ENCODE measurements around the gene TOM1. TPM values are rescaled to one million over a fixed set of nuclear protein-coding genes. Genes with fewer than 3 reads are reported as not detected.

The TOM1 gene
- total and polyA plus RNA-seq, 4 donors, result 17.9 to 53.0 (median 50.5) TPM

DNA sequence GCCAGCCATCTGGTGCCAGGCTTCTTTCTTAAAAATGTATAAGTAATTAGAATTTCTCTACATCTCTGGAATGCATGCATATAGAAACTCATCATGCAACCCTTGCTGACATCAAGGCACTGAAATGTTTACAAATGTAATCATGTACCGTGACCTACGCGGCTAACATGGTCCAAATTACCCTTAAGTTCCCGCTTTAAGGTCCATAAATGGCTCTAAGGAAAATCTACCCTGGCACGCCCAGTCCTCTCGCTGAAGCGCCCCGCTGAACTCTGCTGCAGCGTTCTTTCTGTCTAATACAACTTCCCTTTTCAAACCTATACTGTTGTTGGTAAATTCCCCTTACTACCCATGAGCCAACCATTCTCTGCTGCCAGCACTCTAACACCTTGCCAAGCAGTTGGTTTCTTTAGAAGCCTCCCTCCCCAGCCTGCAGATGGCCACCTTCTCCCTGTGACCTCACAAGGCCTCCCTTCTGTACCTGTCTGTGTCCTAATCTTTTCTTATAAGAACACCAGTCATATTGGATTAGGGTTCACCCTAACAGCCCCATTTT is 67.7 kb downstream of the TOM1 start:
- Histone ChIP-seq H3K9ac (ENCODE audit: low read depth in 1 of 2, low read length in 2 of 2) (no peak overlapping the region), H3K4me3 (ENCODE audit: low read depth in 1 of 3, low read length in 3 of 3) (no peak overlapping the region), H3K9me3 (ENCODE audit: control insufficient read depth in 4 of 4, low read length in 3 of 4) (no peaks in the 10 kb centered on the region), H3K4me1 (ENCODE audit: control insufficient read depth in 4 of 4, insufficient read depth in 4 of 4, low read length in 3 of 4) (peaks cover 2 to 8% (median 4%) of the 10 kb centered on the region in 4 donors), H3K27ac (ENCODE audit: low read depth in 1 of 2, low read length in 2 of 2) (no peak overlapping the region), H3K27me3 (ENCODE audit: control insufficient read depth in 4 of 4, insufficient read depth in 4 of 4, low read length in 3 of 4) (no peaks in the 10 kb centered on the region), H3K36me3 (ENCODE audit: control insufficient read depth in 4 of 4, insufficient read depth in 3 of 4, low read depth in 1 of 4, low read length in 3 of 4) (no peaks in the 10 kb centered on the region)
- DNase-seq (ENCODE audit: low spot score), result no peak
- no peak for TF ChIP-seq CTCF (IDR thresholded peaks at IDR 0.05; ENCODE audit: low read depth, low read length, missing input control)
- no peak for TF ChIP-seq MAX (IDR thresholded peaks at IDR 0.05)
- TF ChIP-seq GABPA (IDR thresholded peaks at IDR 0.05 in 1 of 2, conservative IDR thresholded peaks at IDR 0.05 in 1 of 2), result no peak
- TF ChIP-seq EGR1 (IDR thresholded peaks at IDR 0.05; ENCODE audit: low read depth in 2 of 2), result no peak
- TF ChIP-seq NR2F2 (IDR thresholded peaks at IDR 0.05), result no peak
- no peak for TF ChIP-seq RAD21 (IDR thresholded peaks at IDR 0.05)
- no peak for TF ChIP-seq JUND (IDR thresholded peaks at IDR 0.05)
- TF ChIP-seq REST (IDR thresholded peaks at IDR 0.05), result no peak
- no peak for TF ChIP-seq SP1 (IDR thresholded peaks at IDR 0.05)
- no peak for TF ChIP-seq FOXA2 (IDR thresholded peaks at IDR 0.05)
- TF ChIP-seq YY1 (IDR thresholded peaks at IDR 0.05), result no peak
- no peak for TF ChIP-seq ZBTB33 (IDR thresholded peaks at IDR 0.05)
- 77% methylated on average over 9 of the region's 9 CpGs for WGBS

GRCh38 chr22:35368386-35368785 is 68.7 kb downstream of the TOM1 start:
- Histone ChIP-seq H3K36me3 (ENCODE audit: control insufficient read depth in 4 of 4, insufficient read depth in 3 of 4, low read depth in 1 of 4, low read length in 3 of 4) (no peaks in the 10 kb centered on the region), H3K9ac (ENCODE audit: low read depth in 1 of 2, low read length in 2 of 2) (no peak overlapping the region), H3K9me3 (ENCODE audit: control insufficient read depth in 4 of 4, low read length in 3 of 4) (no peaks in the 10 kb centered on the region), H3K4me3 (ENCODE audit: low read depth in 1 of 3, low read length in 3 of 3) (no peak overlapping the region), H3K27ac (ENCODE audit: low read depth in 1 of 2, low read length in 2 of 2) (no peak overlapping the region), H3K27me3 (ENCODE audit: control insufficient read depth in 4 of 4, insufficient read depth in 4 of 4, low read length in 3 of 4) (no peaks in the 10 kb centered on the region), H3K4me1 (ENCODE audit: control insufficient read depth in 4 of 4, insufficient read depth in 4 of 4, low read length in 3 of 4) (peaks cover 2 to 8% (median 4%) of the 10 kb centered on the region in 4 donors)
- WGBS, result 73% methylated on average over 6 of the region's 6 CpGs
- TF ChIP-seq TAF1 (conservative IDR thresholded peaks at IDR 0.05), result no peak
- TF ChIP-seq MAX (IDR thresholded peaks at IDR 0.05), result no peak
- no peak for TF ChIP-seq ZBTB33 (IDR thresholded peaks at IDR 0.05)
- no peak for TF ChIP-seq RXRA (IDR thresholded peaks at IDR 0.05)
- TF ChIP-seq YY1 (IDR thresholded peaks at IDR 0.05), result no peak
- no peak for TF ChIP-seq NR2F2 (IDR thresholded peaks at IDR 0.05)
- TF ChIP-seq FOXA2 (IDR thresholded peaks at IDR 0.05), result no peak
- TF ChIP-seq EGR1 (IDR thresholded peaks at IDR 0.05; ENCODE audit: low read depth in 2 of 2), result no peak
- TF ChIP-seq JUND (IDR thresholded peaks at IDR 0.05), result no peak
- TF ChIP-seq GABPA (IDR thresholded peaks at IDR 0.05 in 1 of 2, conservative IDR thresholded peaks at IDR 0.05 in 1 of 2), result no peak
- TF ChIP-seq HNF4G (IDR thresholded peaks at IDR 0.05), result no peak
- no peak for TF ChIP-seq REST (IDR thresholded peaks at IDR 0.05)
- TF ChIP-seq RAD21 (IDR thresholded peaks at IDR 0.05), result no peak
- TF ChIP-seq HNF4A (conservative IDR thresholded peaks at IDR 0.05), result no peak
- no peak for DNase-seq (ENCODE audit: low spot score)

Measured in liver (tissue), 9 donors.